Measurements from ENCODE around the gene CDKAL1. TPM values are rescaled to one million over a fixed set of nuclear protein-coding genes. Genes with fewer than 3 reads are reported as not detected.

CDKAL1 gene
- total and polyA plus RNA-seq, 2 of the 13 experiments (the other 11 are each of a cell fraction or from before 2014, with no cell fraction given): 9.5 to 27.7 TPM

- ChIA-PET POLR2A (no interaction called here), CTCF (ENCODE audit: low intra/inter-chr PET ratio, low total read pairs) (no interaction called here)
- Histone ChIP-seq H3K9ac (ENCODE audit: insufficient read depth, low read depth, low read length) (no peak overlapping the region), H3K79me2 (ENCODE audit: insufficient read depth, low read length) (no peaks in the 10 kb centered on the region), H3K4me2 (ENCODE audit: low read depth, low read length) (no peak overlapping the region), H3K27me3 (ENCODE audit: control insufficient read depth in 1 of 2, insufficient read depth in 2 of 2, low read length in 2 of 2) (no peaks in the 10 kb centered on the region), H3K4me1 (ENCODE audit: insufficient read depth, low read length) (peaks cover 33% of the 10 kb centered on the region), H3K9me3 (ENCODE audit: low read length) (no peaks in the 10 kb centered on the region), H4K20me1 (ENCODE audit: insufficient read depth, low read length) (no peaks in the 10 kb centered on the region), H2AFZ (ENCODE audit: low read length) (no peak overlapping the region), H3K36me3 (replicated peaks in 1 of 2; ENCODE audit: control insufficient read depth in 1 of 2, insufficient read depth in 2 of 2, low read length in 2 of 2) (peaks cover 0 to 14% of the 10 kb centered on the region in 2 experiments; a peak in 3 of 5 replicates), H3K4me3 (replicated peaks in 1 of 3; ENCODE audit: insufficient read depth in 1 of 3, low read depth in 2 of 3, low read length in 3 of 3) (no peak overlapping the region), H3K27ac (ENCODE audit: extremely low read length, insufficient read depth, low read length) (no peak overlapping the region)
- 96% methylated on average over 1 of the region's 1 CpG for WGBS (ENCODE audit: low lambda C conversion rate)
- DNase-seq (ENCODE audit: low spot score) (peak; percentile 51), ATAC-seq (no peak), FAIRE-seq (no peak)
- in situ Hi-C loops (cut with HindIII; ENCODE audit: extremely low pct_ligation_motif_present, low pct_unique_long_range_greater_than_20kb) (no loop called here), intact Hi-C loops (cut with micrococcal nuclease; ENCODE audit: unreplicated experiment) (no loop called here)
- BruUV-seq (replicated peaks): no TSS peak
- TF ChIP-seq ZNF235 (CRISPR knock-in tag; IDR thresholded peaks at IDR 0.05; ENCODE audit: borderline replicate concordance) (no peak), RXRB (CRISPR knock-in tag; IDR thresholded peaks at IDR 0.05; ENCODE audit: borderline replicate concordance) (peak; percentile 52; the same call in 1 of the 2 replicates), MXI1 (IDR thresholded peaks at IDR 0.05; ENCODE audit: borderline replicate concordance, low read depth, low read length) (no peak), ZBTB25 (CRISPR knock-in tag; IDR thresholded peaks at IDR 0.05) (peak; percentile 54; the same call in 1 of the 2 replicates), ZNF143 (CRISPR knock-in tag; IDR thresholded peaks at IDR 0.05) (no peak), RAD21 (CRISPR knock-in tag; IDR thresholded peaks at IDR 0.05) (no peak), TRIM22 (IDR thresholded peaks at IDR 0.05) (no peak), ZNF766 (CRISPR knock-in tag; IDR thresholded peaks at IDR 0.05; ENCODE audit: borderline replicate concordance) (no peak), ZNF800 (CRISPR knock-in tag; IDR thresholded peaks at IDR 0.05) (no peak), LCORL (IDR thresholded peaks at IDR 0.05) (no peak), LCORL (CRISPR knock-in tag; IDR thresholded peaks at IDR 0.05) (0 out of 2 replicates have a peak, but pooled peaks have one; percentile 34), HOMEZ (CRISPR knock-in tag; IDR thresholded peaks at IDR 0.05; ENCODE audit: low read depth) (peak; percentile 99), RORA (CRISPR knock-in tag; IDR thresholded peaks at IDR 0.05) (no peak), SMYD3 (CRISPR knock-in tag; IDR thresholded peaks at IDR 0.05) (no peak)
- TF ChIP-seq, protein P1, sequence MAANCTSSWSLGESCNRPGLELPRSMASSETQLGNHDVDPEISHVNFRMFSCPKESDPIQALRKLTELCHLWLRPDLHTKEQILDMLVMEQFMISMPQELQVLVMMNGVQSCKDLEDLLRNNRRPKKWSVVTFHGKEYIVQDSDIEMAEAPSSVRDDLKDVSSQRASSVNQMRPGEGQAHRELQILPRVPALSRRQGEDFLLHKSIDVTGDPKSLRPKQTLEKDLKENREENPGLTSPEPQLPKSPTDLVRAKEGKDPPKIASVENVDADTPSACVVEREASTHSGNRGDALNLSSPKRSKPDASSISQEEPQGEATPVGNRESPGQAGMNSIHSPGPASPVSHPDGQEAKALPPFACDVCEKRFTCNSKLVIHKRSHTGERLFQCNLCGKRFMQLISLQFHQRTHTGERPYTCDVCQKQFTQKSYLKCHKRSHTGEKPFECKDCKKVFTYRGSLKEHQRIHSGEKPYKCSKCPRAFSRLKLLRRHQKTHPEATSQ (CRISPR knock-in tag; IDR thresholded peaks at IDR 0.05; ENCODE audit: borderline replicate concordance): no peak
- TF ChIP-seq, protein P2, sequence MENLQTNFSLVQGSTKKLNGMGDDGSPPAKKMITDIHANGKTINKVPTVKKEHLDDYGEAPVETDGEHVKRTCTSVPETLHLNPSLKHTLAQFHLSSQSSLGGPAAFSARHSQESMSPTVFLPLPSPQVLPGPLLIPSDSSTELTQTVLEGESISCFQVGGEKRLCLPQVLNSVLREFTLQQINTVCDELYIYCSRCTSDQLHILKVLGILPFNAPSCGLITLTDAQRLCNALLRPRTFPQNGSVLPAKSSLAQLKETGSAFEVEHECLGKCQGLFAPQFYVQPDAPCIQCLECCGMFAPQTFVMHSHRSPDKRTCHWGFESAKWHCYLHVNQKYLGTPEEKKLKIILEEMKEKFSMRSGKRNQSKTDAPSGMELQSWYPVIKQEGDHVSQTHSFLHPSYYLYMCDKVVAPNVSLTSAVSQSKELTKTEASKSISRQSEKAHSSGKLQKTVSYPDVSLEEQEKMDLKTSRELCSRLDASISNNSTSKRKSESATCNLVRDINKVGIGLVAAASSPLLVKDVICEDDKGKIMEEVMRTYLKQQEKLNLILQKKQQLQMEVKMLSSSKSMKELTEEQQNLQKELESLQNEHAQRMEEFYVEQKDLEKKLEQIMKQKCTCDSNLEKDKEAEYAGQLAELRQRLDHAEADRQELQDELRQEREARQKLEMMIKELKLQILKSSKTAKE (CRISPR knock-in tag; IDR thresholded peaks at IDR 0.05; ENCODE audit: borderline replicate concordance): no peak
Observed at GRCh38 chr6:20572940-20573339, 38.7 kb downstream of the CDKAL1 start.
